K562 (cell line): ENCODE data around the gene MAP4K4. TPM values are rescaled to one million over a fixed set of nuclear protein-coding genes. Genes with fewer than 3 reads are reported as not detected.
"Not testable (repeated sequence)": the region's sequence is repeated elsewhere in the genome, so short reads cannot be mapped to it uniquely, and the experiment has no call there.

ENCODE experiments used
- ATAC-seq: fragments of 200-7000 bp; cut with Tn5 transposase; 3 replicates; pipeline ENCODE4 v1.9.1; 2020; ENCODE audit warnings: moderate library complexity
- BruUV-seq: library from RNA; stranded (reverse); fragments of 400-500 nt; replicated peaks from 2 replicates; lab custom pipeline; 2021; lab: Mats Ljungman, UMichigan
- CTCF ChIA-PET: fragments of 300-600 bp; formaldehyde crosslinking; extraction: SDS; loops from one replicate; lab custom pipeline; 2021; ENCODE audit warnings: low intra/inter-chr PET ratio; lab: Yijun Ruan, JAX
- POLR2A ChIA-PET: fragments of 300-600, 350-650 bp; sonication (Branson Sonifier 250); formaldehyde crosslinking; extraction: SDS; loops from one replicate; lab custom pipeline; 2021; ENCODE audit warnings: antibody characterized with exemption, inconsistent platforms; lab: Yijun Ruan, JAX
- DNase-seq, 4 experiments: peaks; one replicate each; pipeline versions ENCODE4 v3.0.0 to v3.0.0-alpha.2; 2011 to 2018; ENCODE audit warnings: low spot score in 3 of 4, mixed read lengths in 3 of 4; ENCODE audit errors: extremely low read depth in 1 of 4
- FAIRE-seq: peaks from 2 replicates; lab custom pipeline; 2011; peaks lifted over from hg19 to GRCh38; lab: Jason Lieb, UNC
- H2AFZ ChIP-seq: 2 replicates; pipeline ENCODE4 v1.6.0; 2011; ENCODE audit warnings: low read depth, low read length, control low read depth, inconsistent platforms
- H3K27ac ChIP-seq: fragments of 200-600 bp; 3 replicates; pipeline ENCODE4 v1.8.0; 2011; ENCODE audit warnings: low read depth, mild to moderate bottlenecking, control low read depth, inconsistent platforms, low read length, moderate library complexity, mixed read lengths; ENCODE audit errors: extremely low read depth
- H3K27me3 ChIP-seq, 2 experiments: fragments of 300-600 bp in 1 of 2; 2 replicates in 1 of 2; 3 replicates in 1 of 2; pipeline versions ENCODE4 v1.6.0 to v1.8.0; 2011; ENCODE audit warnings: inconsistent platforms in 2 of 2, low read length in 2 of 2, mild to moderate bottlenecking in 1 of 2, mixed read lengths in 1 of 2, moderate library complexity in 1 of 2; ENCODE audit not compliant: control insufficient read depth in 2 of 2, insufficient read depth in 2 of 2
- H3K36me3 ChIP-seq: fragments of 300-600 bp; 3 replicates; pipeline ENCODE4 v1.8.0; 2011; ENCODE audit warnings: mild to moderate bottlenecking, low read length, inconsistent platforms; ENCODE audit not compliant: control insufficient read depth, insufficient read depth
- H3K4me1 ChIP-seq, 2 experiments: fragments of 200-600 bp in 1 of 2; replicated peaks in 1 of 2; 2 replicates in 1 of 2; 3 replicates in 1 of 2; pipeline versions ENCODE4 v1.5.1 to v1.8.0; 2011; ENCODE audit warnings: inconsistent platforms in 2 of 2, low read length in 2 of 2, mild to moderate bottlenecking in 1 of 2, mixed read lengths in 1 of 2, moderate library complexity in 1 of 2; ENCODE audit not compliant: control insufficient read depth in 2 of 2, insufficient read depth in 2 of 2
- H3K4me2 ChIP-seq: 2 replicates; pipeline ENCODE4 v1.6.1; 2011; ENCODE audit warnings: low read length, control low read depth, inconsistent platforms, mixed read lengths; ENCODE audit not compliant: insufficient read depth
- H3K4me3 ChIP-seq: fragments of 200-600 bp; sonication (generic), shearing (Covaris generic); 2 replicates; pipeline ENCODE4 v1.5.1; 2016; ENCODE audit warnings: control low read depth, inconsistent platforms
- H3K79me2 ChIP-seq: fragments of 200-600 bp; 3 replicates; pipeline ENCODE4 v1.8.0; 2011; ENCODE audit warnings: low read length, inconsistent platforms; ENCODE audit not compliant: control insufficient read depth, insufficient read depth
- H3K9ac ChIP-seq, 2 experiments: 2 replicates each; pipeline versions ENCODE4 v1.6.0 to v1.6.1; 2011; ENCODE audit warnings: low read depth in 2 of 2, low read length in 2 of 2, control low read depth in 1 of 2, inconsistent platforms in 1 of 2, mild to moderate bottlenecking in 1 of 2, mixed read lengths in 1 of 2; ENCODE audit not compliant: insufficient read depth in 1 of 2
- H3K9me1 ChIP-seq: one replicate; pipeline ENCODE4 v1.6.0; 2011; ENCODE audit warnings: inconsistent platforms, mild to moderate bottlenecking, low read length, moderate library complexity; ENCODE audit not compliant: control insufficient read depth, insufficient read depth
- H3K9me3 ChIP-seq: replicated peaks from 2 replicates; pipeline ENCODE4 v1.5.1; 2011; ENCODE audit warnings: low read depth, low read length, inconsistent platforms; ENCODE audit not compliant: control insufficient read depth, insufficient read depth
- H4K20me1 ChIP-seq: replicated peaks from 2 replicates; pipeline ENCODE4 v1.6.1; 2011; ENCODE audit warnings: low read length, inconsistent platforms, mixed read lengths; ENCODE audit not compliant: control insufficient read depth, insufficient read depth
- SMAD1 ChIP-seq: fragments of 150-350 bp; IDR thresholded peaks from 2 replicates; pipeline ENCODE4 v1.6.1; 2014; ENCODE audit warnings: low read length, low read depth; ENCODE audit not compliant: partially characterized antibody
- ZEB2 ChIP-seq: fragments of 450-650 bp; IDR thresholded peaks from 2 replicates; pipeline ENCODE4 v1.6.1; 2016
- ZKSCAN8 ChIP-seq: fragments of 200-800 bp; sonication (Bioruptor generic); IDR thresholded peaks from 2 replicates; pipeline ENCODE4 v1.6.1; 2016; ENCODE audit warnings: missing genetic modification characterization, missing compliant biosample characterization
- WGBS: fragments of 100-300 bp; shearing (Covaris generic); methylation state at CpG from one replicate; pipeline ENCODE4 v1.1.6; 2016; ENCODE audit warnings: low coverage, mixed read lengths; ENCODE audit not compliant: insufficient coverage; ENCODE audit errors: missing lambda C conversion rate; 5-methylcytosine and 5-hydroxymethylcytosine counted together
- in situ Hi-C: fragments of 300-500 bp; cut with MboI; formaldehyde crosslinking; loops from 4 replicates; pipeline ENCODE4 v1.15.0; 2018; ENCODE audit warnings: inconsistent platforms, mixed read lengths
- intact Hi-C: fragments of 100-400 bp; cut with micrococcal nuclease; formaldehyde crosslinking; loops from 2 replicates; pipeline ENCODE4 v1.14.2; 2022
- polyA plus RNA-seq, 8 experiments: library from polyadenylated mRNA; depleted of rRNA in 4 of 8; stranded (reverse) in 5 of 8; unstranded in 3 of 8; fragments of >200 nt; fragmentation: Nextera tagmentation in 2 of 8; fragmentation: Illumina TruSeq in 1 of 8; extraction: Ambion mirVana in 2 of 8; extraction: Trizol in 1 of 8; gene quantifications; 2 replicates each; pipeline versions ENCODE4 v1.2.1 to v1.2.3, GENCODE V29; 2011 to 2014; ENCODE audit warnings: inconsistent platforms in 1 of 8, missing spikeins in 1 of 8
- total RNA-seq, 7 experiments: library from RNA; depleted of rRNA in 6 of 7; stranded (reverse); fragments of >200 nt in 6 of 7; fragmentation: Illumina TruSeq in 2 of 7; extraction: Trizol in 2 of 7; gene quantifications; 2 replicates each; pipeline versions ENCODE4 v1.2.1 to v1.2.3, GENCODE V29; 2011 to 2021; ENCODE audit warnings: low replicate concordance in 1 of 7

The MAP4K4 gene
- total and polyA plus RNA-seq, 9 of the 15 experiments (the other 6 are each of a cell fraction or from before 2014, with no cell fraction given), result 7.6 to 76.4 (median 50.6) TPM

GRCh38 chr2:101931402-101931801, 233.9 kb downstream of the MAP4K4 start:
- H3K4me1 ChIP-seq, result no peaks in the 10 kb centered on the region; a peak in 1 of 5 replicates
- intact Hi-C loops, result no loop called here
- H3K36me3 ChIP-seq, result no peaks in the 10 kb centered on the region
- WGBS, result 4% methylated on average over 3 of the region's 3 CpGs
- POLR2A ChIA-PET, result interaction anchor here (0.7 to 1.8 kb wide), 2 partner anchors 11 to 14 kb away, joined by 3 to 4 read pairs; no protein-coding TSS in a partner anchor
- no peaks in the 10 kb centered on the region for H3K9me1 ChIP-seq
- DNase-seq (no peak), FAIRE-seq (no peak), ATAC-seq (no peak)
- H3K9ac ChIP-seq, result no peak overlapping the region
- no peaks in the 10 kb centered on the region for H4K20me1 ChIP-seq
- CTCF ChIA-PET, result no interaction called here
- no peaks in the 10 kb centered on the region for H3K9me3 ChIP-seq
- H3K4me3 ChIP-seq, result no peak overlapping the region
- no peak overlapping the region for H3K27ac ChIP-seq
- BruUV-seq, result no TSS peak
- TF ChIP-seq ZKSCAN8 (CRISPR knock-in tag), result no peak
- TF ChIP-seq SMAD1, result no peak
- TF ChIP-seq ZEB2, result no peak
- TF ChIP-seq, all 486 proteins: peak for 0
- in situ Hi-C loops, result no loop called here
- H2AFZ ChIP-seq, result no peak overlapping the region
- peaks cover 0 to 6% of the 10 kb centered on the region in 2 experiments; a peak in 1 of 5 replicates for H3K27me3 ChIP-seq
- no peaks in the 10 kb centered on the region for H3K79me2 ChIP-seq
- H3K4me2 ChIP-seq, result no peak overlapping the region

- in situ Hi-C loops, H3K27ac ChIP-seq, H4K20me1 ChIP-seq, CTCF ChIA-PET, intact Hi-C loops, H3K9ac ChIP-seq, BruUV-seq, H3K9me3 ChIP-seq, H3K4me2 ChIP-seq, H3K79me2 ChIP-seq, H3K36me3 ChIP-seq, H3K4me1 ChIP-seq, DNase-seq, H2AFZ ChIP-seq, H3K4me3 ChIP-seq, H3K9me1 ChIP-seq, FAIRE-seq, H3K27me3 ChIP-seq, ATAC-seq: not testable (repeated sequence)
- WGBS, result 2% methylated on average over 4 of the region's 4 CpGs
- POLR2A ChIA-PET, result interaction anchor here (0.7 kb wide), 2 partner anchors 63 to 1422 kb away, joined by 3 read pairs; no protein-coding TSS in a partner anchor
Observed at GRCh38 chr2:101935764-101936163, 238.3 kb downstream of the MAP4K4 start.
